Endothelial cell of umbilical vein (primary cell): Measurements from ENCODE around the gene EQTN. TPM values are rescaled to one million over a fixed set of nuclear protein-coding genes. Genes with fewer than 3 reads are reported as not detected.

Experiments used
- BruUV-seq: library from RNA; stranded (reverse); fragments of 400-500 nt; replicated peaks from 2 replicates; lab custom pipeline; 2021; lab: Mats Ljungman, UMichigan
- CTCF ChIA-PET: fragments of 300-600, 350-600 bp; sonication (Branson Sonifier 250); formaldehyde crosslinking; loops from one replicate; lab custom pipeline; 2021; ENCODE audit warnings: antibody characterized with exemption, inconsistent platforms; lab: Charles Lee
- POLR2A ChIA-PET: fragments of 300-600, 350-600 bp; sonication (Branson Sonifier 250); formaldehyde crosslinking; loops from one replicate; lab custom pipeline; 2021; ENCODE audit warnings: antibody characterized with exemption, inconsistent platforms; lab: Charles Lee
- DNase-seq: peaks from one replicate; pipeline ENCODE4 v3.0.0-alpha.2; 2011; ENCODE audit warnings: low read depth, low spot score
- FAIRE-seq: peaks from 2 replicates; lab custom pipeline; 2011; peaks lifted over from hg19 to GRCh38; lab: Jason Lieb, UNC
- H2AFZ ChIP-seq: 2 replicates; pipeline ENCODE4 v1.6.0; 2012; ENCODE audit warnings: low read depth, low read length, control low read depth, inconsistent platforms
- H3K27ac ChIP-seq: 2 replicates; pipeline ENCODE4 v1.5.1; 2011; ENCODE audit warnings: low read depth, mild to moderate bottlenecking, control low read depth, low read length, moderate library complexity; ENCODE audit not compliant: insufficient read depth
- H3K27me3 ChIP-seq, 2 experiments: 2 replicates each; pipeline versions ENCODE4 v1.6.0 to v1.6.1; 2011; ENCODE audit warnings: low read length in 2 of 2, mixed read lengths in 1 of 2; ENCODE audit not compliant: control insufficient read depth in 2 of 2, insufficient read depth in 2 of 2
- H3K36me3 ChIP-seq, 2 experiments: 2 replicates in 1 of 2; 3 replicates in 1 of 2; pipeline ENCODE4 v1.5.1; 2011; ENCODE audit warnings: low read length in 2 of 2, mild to moderate bottlenecking in 1 of 2, moderate library complexity in 1 of 2; ENCODE audit not compliant: control insufficient read depth in 2 of 2, insufficient read depth in 2 of 2; ENCODE audit errors: extremely low read depth in 1 of 2
- H3K4me1 ChIP-seq: 3 replicates; pipeline ENCODE4 v1.5.1; 2011; ENCODE audit warnings: mild to moderate bottlenecking, low read length; ENCODE audit not compliant: control insufficient read depth, insufficient read depth; ENCODE audit errors: extremely low read depth
- H3K4me2 ChIP-seq: 2 replicates; pipeline ENCODE4 v1.6.1; 2011; ENCODE audit warnings: low read length, control low read depth, mixed read lengths; ENCODE audit not compliant: insufficient read depth
- H3K4me3 ChIP-seq, 3 experiments: fragments of 200-600 bp in 1 of 3; sonication (generic), shearing (Covaris generic) in 1 of 3; replicated peaks in 1 of 3; 2 replicates each; pipeline ENCODE4 v1.5.1; 2011 to 2016; ENCODE audit warnings: control low read depth in 3 of 3, low read length in 3 of 3, mild to moderate bottlenecking in 2 of 3, inconsistent platforms in 1 of 3, low read depth in 1 of 3, moderate library complexity in 1 of 3; ENCODE audit not compliant: insufficient read depth in 1 of 3
- H3K79me2 ChIP-seq: 2 replicates; pipeline ENCODE4 v1.6.0; 2012; ENCODE audit warnings: low read length, inconsistent platforms; ENCODE audit not compliant: control insufficient read depth, insufficient read depth
- H3K9ac ChIP-seq: replicated peaks from 2 replicates; pipeline ENCODE3; 2011; ENCODE audit warnings: low read length, control low read depth; ENCODE audit not compliant: insufficient read depth; ENCODE audit errors: extremely low read depth
- H3K9me1 ChIP-seq: replicated peaks from 3 replicates; pipeline ENCODE4 v1.6.0; 2011; ENCODE audit warnings: mild to moderate bottlenecking, low read length; ENCODE audit not compliant: control insufficient read depth, insufficient read depth; ENCODE audit errors: extremely low read depth
- H3K9me3 ChIP-seq: replicated peaks from 2 replicates; pipeline ENCODE4 v1.5.1; 2012; ENCODE audit warnings: low read length, inconsistent platforms; ENCODE audit not compliant: control insufficient read depth, insufficient read depth
- H4K20me1 ChIP-seq: replicated peaks from 2 replicates; pipeline ENCODE3; 2011; ENCODE audit warnings: mild to moderate bottlenecking, low read length; ENCODE audit not compliant: control insufficient read depth, insufficient read depth; ENCODE audit errors: extremely low read depth
- FOS ChIP-seq: IDR thresholded peaks from 2 replicates; pipeline ENCODE4 v1.6.1; 2011; ENCODE audit warnings: mild to moderate bottlenecking, low read length, moderate library complexity, borderline replicate concordance; ENCODE audit not compliant: insufficient read depth
- GATA2 ChIP-seq: IDR thresholded peaks from 2 replicates; pipeline ENCODE4 v1.7.0; 2011; ENCODE audit warnings: low read depth, mild to moderate bottlenecking, moderate library complexity, mixed read lengths, low read length; ENCODE audit not compliant: insufficient read length, insufficient read depth
- JUN ChIP-seq: IDR thresholded peaks from 2 replicates; pipeline ENCODE4 v1.6.1; 2011; ENCODE audit warnings: borderline replicate concordance, low read depth; ENCODE audit not compliant: insufficient read length, insufficient read depth
- MYC ChIP-seq: IDR thresholded peaks from one replicate; pipeline ENCODE4 v1.6.1; 2011; ENCODE audit warnings: mild to moderate bottlenecking, low read depth, low read length
- POLR2A ChIP-seq: IDR thresholded peaks from 2 replicates; pipeline ENCODE4 v1.6.1; 2012; ENCODE audit warnings: low read depth, mild to moderate bottlenecking, control low read depth, low read length
- POLR2AphosphoS5 ChIP-seq: IDR thresholded peaks from 2 replicates; pipeline ENCODE4 v1.6.1; 2012; ENCODE audit warnings: low read depth, mild to moderate bottlenecking, control low read depth, low read length, moderate library complexity; ENCODE audit not compliant: insufficient read depth
- dilution Hi-C: fragments of 300-500 bp; cut with MboI; formaldehyde crosslinking; loops from one replicate; pipeline ENCODE4 v1.15.0; 2019; ENCODE audit warnings: low sequenced_read_pairs; ENCODE audit not compliant: extremely low pct_ligation_motif_present
- intact Hi-C: fragments of 100-400 bp; cut with micrococcal nuclease; formaldehyde crosslinking; loops from one replicate; pipeline ENCODE4 v1.10.0; 2022
- polyA plus RNA-seq, 4 experiments: library from polyadenylated mRNA; depleted of rRNA in 3 of 4; stranded (reverse) in 3 of 4; unstranded in 1 of 4; fragments of >200 nt; gene quantifications; 2 replicates each; pipeline versions ENCODE4 v1.2.1 to v1.2.3, GENCODE V29; 2011 to 2012; ENCODE audit warnings: missing spikeins in 1 of 4
- total RNA-seq: library from RNA; stranded (reverse); gene quantifications from 2 replicates; pipeline ENCODE4 v1.2.3, GENCODE V29; 2021
- TF ChIP-seq, protein P1 (sequence below): IDR thresholded peaks from 2 replicates; pipeline ENCODE4 v1.6.1; 2011; ENCODE audit not compliant: insufficient read depth, insufficient read length

The EQTN gene
- total and polyA plus RNA-seq, 2 donors (not counting 3 experiments of a cell fraction or from before 2014, with no cell fraction given) = not detected

DNA sequence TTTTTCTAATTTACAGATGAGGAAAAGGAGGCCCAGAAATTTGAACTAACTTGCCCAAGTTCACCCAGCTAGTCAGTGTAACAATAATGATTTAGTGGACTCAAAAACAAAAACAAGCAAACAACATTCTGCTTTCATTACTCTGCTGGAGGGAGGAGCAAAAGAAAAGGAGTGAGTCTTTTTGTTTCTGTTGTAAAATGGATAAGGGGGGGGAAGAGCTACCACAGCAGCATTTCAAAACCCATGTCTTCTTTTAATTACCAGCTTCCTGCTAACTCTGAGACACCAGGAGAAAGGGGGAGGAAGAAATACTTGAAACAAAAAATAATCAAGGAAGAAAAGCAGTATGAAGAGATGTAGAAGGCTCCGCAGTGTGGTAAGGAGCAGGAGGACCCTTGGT, 39.2 kb upstream of the EQTN start:
- intact Hi-C loops = loop anchor here (10.0 kb wide), 1 partner anchor 389 kb away; no protein-coding TSS in a partner anchor
- dilution Hi-C loops = loop anchor here (25.0 kb wide), 1 partner anchor 176 kb away; the partner anchor contains the start of gene IFNK
- no peak overlapping the region for H2AFZ ChIP-seq
- H3K9me1 ChIP-seq = no peaks in the 10 kb centered on the region
- H3K9me3 ChIP-seq = no peaks in the 10 kb centered on the region
- POLR2A ChIA-PET = no interaction called here
- no peak overlapping the region for H3K27ac ChIP-seq
- H3K4me1 ChIP-seq = no peaks in the 10 kb centered on the region
- H3K4me3 ChIP-seq = no peak overlapping the region
- no peak overlapping the region for H3K4me2 ChIP-seq
- no peaks in the 10 kb centered on the region for H3K36me3 ChIP-seq
- no peak overlapping the region for H3K9ac ChIP-seq
- DNase-seq (no peak), FAIRE-seq (no peak)
- BruUV-seq = no TSS peak
- TF ChIP-seq POLR2AphosphoS5 = no peak
- no peak for TF ChIP-seq FOS
- no peak for TF ChIP-seq MYC
- no peak for TF ChIP-seq POLR2A
- TF ChIP-seq GATA2 = no peak
- CTCF ChIA-PET = no interaction called here
- H3K27me3 ChIP-seq = peaks cover 2 to 7% of the 10 kb centered on the region in 2 experiments
- H4K20me1 ChIP-seq = no peaks in the 10 kb centered on the region
- no peaks in the 10 kb centered on the region for H3K79me2 ChIP-seq

GRCh38 chr9:27335075-27335474, 38.1 kb upstream of the EQTN start:
- dilution Hi-C loops (loop anchor here (25.0 kb wide), 1 partner anchor 177 kb away; the partner anchor contains the start of gene IFNK), intact Hi-C loops (loop anchor here (10.0 kb wide), 1 partner anchor 390 kb away; no protein-coding TSS in a partner anchor)
- POLR2A ChIA-PET = no interaction called here
- no peaks in the 10 kb centered on the region for H3K36me3 ChIP-seq
- H2AFZ ChIP-seq = no peak overlapping the region
- H3K27ac ChIP-seq = no peak overlapping the region
- H3K79me2 ChIP-seq = no peaks in the 10 kb centered on the region
- no peaks in the 10 kb centered on the region for H3K4me1 ChIP-seq
- no peak for TF ChIP-seq MYC
- TF ChIP-seq JUN = no peak
- TF ChIP-seq, protein P1, sequence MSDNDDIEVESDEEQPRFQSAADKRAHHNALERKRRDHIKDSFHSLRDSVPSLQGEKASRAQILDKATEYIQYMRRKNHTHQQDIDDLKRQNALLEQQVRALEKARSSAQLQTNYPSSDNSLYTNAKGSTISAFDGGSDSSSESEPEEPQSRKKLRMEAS = no peak
- TF ChIP-seq FOS = no peak
- H3K9me1 ChIP-seq = no peaks in the 10 kb centered on the region
- no peak for FAIRE-seq
- no peak for DNase-seq
- no peak overlapping the region for H3K4me2 ChIP-seq
- no peaks in the 10 kb centered on the region for H4K20me1 ChIP-seq
- CTCF ChIA-PET = interaction anchor here (1.3 kb wide), 1 partner anchor 194 kb away, joined by 5 read pairs; the partner anchor contains the start of gene MOB3B
- H3K9me3 ChIP-seq = no peaks in the 10 kb centered on the region
- H3K27me3 ChIP-seq = peaks cover 2 to 11% of the 10 kb centered on the region in 2 experiments
- no peak overlapping the region for H3K9ac ChIP-seq
- no TSS peak for BruUV-seq
- no peak overlapping the region for H3K4me3 ChIP-seq
